OCI-LY7 (cell line): ENCODE results near the gene TRIM29.
A peak's percentile ranks its signal among the peaks of the same experiment; 100 is the strongest.

Experiments used
- CTCF ChIP-seq: fragments of 200-600 bp; sonication (generic); conservative IDR thresholded peaks from 2 replicates; pipeline ENCODE4 v1.5.1; 2014; ENCODE audit warnings: mild to moderate bottlenecking, antibody characterized with exemption, low read length, moderate library complexity, mixed read lengths
- EZH2phosphoT487 ChIP-seq: fragments of 200-600 bp; sonication (generic); IDR thresholded peaks from 2 replicates; pipeline ENCODE4 v1.6.1; 2018; ENCODE audit warnings: low read depth, borderline replicate concordance, mild to moderate bottlenecking, mixed run types, antibody characterized with exemption, low read length, moderate library complexity, mixed read lengths

GRCh38 chr11:120079750-120080610 is 57.9 kb downstream of the TRIM29 start:
- no peak for TF ChIP-seq EZH2phosphoT487
- TF ChIP-seq CTCF = peak; percentile 72
